Cerebellar cortex (tissue), 1 donor: Measurements from ENCODE around the gene CXCL14.
"Not testable (repeated sequence)": the region's sequence is repeated elsewhere in the genome, so short reads cannot be mapped to it uniquely, and the experiment has no call there.

Experiments
- DNase-seq: peaks from one replicate; pipeline ENCODE4 v3.0.0-alpha.2; 2015; ENCODE audit warnings: low spot score

Gene CXCL14

DNA sequence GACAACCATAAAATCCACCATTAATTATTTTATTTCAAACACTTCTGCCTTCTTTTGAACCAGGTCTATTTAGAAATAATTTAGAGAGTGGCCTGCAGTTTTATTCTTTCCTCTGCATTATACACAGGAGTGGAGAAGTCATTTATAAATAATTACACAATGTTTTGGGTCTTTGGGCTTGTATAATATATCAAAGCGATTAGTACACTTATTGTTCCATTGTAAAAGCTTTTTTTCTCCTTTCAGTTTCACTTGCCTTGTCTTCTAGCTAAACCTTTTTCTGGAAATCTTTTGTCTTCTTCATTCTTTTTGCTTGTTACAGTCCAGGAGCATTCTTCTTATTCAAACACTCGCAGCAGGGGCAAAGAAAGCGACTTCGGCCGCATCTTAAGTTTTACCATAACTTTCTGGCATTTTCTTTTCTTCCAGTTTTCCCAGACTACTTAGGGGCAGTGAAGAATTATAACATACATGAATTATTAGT lies 35.7 kb downstream of the CXCL14 start:
- DNase-seq, result no peak

DNA sequence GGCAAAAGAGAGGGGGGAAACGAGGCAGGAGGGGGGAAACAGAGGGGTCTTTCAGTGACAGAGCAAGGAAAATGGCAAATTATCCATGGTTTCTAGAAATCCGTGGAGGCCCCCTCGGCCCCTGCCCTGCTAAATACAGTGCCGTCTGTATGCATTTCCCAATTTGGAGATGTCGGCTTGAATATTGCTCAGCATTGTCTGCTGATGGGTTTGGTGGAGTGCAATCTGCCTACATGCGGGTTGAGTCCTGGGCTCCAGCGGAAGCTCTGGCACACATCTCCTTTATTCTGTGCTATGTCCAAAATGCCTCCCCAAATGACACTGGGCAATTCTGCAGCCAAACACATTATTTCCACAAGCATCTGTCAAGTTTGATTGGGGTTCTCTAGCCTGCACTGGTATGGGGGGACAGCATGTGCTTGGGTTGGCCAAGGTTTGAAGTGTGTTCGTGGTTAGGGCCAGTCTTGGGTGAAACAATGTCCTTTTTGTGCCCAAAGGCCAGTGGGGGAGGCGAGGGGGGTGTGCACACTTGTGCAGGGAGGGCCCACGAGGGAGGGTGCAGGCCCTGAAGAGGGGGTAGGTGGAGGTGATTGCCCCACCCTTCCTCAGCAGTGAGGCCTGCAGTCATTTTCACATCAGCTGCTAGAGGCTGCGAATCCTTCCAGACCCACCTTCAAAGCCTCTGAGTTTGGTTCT lies 36.8 kb downstream of the CXCL14 start:
- no peak for DNase-seq

GRCh38 chr5:135539430-135540005 lies 39.3 kb downstream of the CXCL14 start:
- DNase-seq, result no peak

GRCh38 chr5:135538261-135538660 lies 40.5 kb downstream of the CXCL14 start:
- no peak for DNase-seq

DNA sequence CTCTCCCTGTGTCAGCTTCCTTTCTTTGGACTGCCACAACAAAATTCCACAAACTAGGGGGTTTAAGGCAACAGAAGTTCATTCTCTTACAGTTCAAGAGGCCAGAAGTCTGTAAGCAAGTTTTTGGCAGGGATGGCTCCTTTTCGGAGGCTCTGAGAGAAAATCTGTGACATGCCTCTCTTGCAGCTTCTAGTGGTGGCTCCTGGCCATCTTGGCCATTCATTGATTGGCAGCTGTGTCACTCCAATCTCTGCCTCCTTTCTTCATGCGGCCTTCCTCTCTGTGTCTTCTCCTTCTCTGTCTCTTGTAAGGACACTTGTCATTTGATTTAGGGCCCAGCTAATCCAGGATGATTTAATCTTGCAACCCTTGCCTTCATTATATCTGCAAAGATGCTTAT lies 41.0 kb downstream of the CXCL14 start:
- DNase-seq, result no peak

DNA sequence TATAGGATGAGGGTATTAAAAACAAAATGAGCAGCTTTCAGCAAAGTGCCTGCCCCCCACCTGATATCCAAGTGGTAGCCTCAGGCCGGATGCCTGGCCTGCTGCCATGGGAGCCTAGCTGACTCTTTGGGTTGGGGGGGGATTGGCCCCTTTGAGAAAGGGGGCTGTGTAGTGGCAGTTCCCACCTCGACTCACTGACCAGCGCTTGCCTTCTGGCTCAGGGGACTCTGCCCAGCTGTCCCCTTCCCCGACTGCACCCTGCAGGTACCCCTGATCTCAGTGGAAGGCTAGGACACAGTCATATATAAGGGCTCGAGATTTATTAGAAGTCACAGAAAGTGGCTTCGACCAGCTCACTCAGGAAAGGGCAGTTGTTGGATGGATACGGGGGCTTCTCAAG lies 41.5 kb downstream of the CXCL14 start:
- DNase-seq, result no peak

DNA sequence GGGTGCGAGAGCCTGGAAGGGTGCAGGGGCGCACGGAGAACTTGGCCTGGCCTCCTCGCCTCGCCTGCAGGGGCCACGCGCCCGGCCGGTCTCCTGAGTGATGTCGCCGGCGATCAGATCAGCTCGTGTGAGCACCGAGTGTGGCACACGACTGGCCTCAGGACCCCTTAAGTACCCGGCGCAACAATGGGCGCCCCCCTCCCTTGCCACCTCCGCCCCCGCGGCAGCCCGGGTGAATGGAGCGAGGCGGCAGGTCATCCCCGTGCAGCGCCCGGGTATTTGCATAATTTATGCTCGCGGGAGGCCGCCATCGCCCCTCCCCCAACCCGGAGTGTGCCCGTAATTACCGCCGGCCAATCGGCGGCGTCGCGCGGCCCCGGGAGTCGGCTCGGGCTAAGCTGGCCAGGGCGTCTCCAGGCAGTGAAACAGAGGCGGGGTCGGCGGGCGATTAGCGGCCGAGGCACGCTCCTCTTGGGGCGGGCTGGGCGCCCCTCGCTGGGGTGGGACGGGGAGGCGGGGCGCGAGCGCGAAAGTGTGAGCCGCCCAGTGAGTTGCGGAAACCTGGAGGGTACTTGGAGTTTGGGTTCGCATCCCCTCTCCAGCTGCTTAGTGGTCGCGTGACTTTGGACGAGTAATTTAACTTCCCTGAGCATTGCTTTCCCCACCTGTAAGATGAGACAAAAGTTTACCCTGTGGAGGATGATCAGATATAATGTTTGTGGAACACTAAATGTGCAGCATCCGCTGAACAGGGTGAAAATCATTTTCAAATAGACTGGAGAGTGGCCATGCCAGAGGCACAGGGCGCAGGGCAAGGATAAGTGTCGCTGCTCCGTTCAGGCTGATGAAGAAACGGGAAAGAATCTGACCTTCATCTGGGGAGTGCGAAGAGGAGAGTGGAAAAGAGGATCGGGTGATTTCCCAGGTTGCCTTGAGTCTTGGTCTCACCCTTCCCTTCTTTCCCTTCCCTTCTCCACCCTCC lies 42.7 kb downstream of the CXCL14 start, which contains the start of gene NEUROG1:
Gene NEUROG1, minus strand, starts transcription at position 145 of the 982 bp plus-strand sequence. CDS start 274 bp downstream, outside the sequence.
- no peak for DNase-seq

GRCh38 chr5:135535420-135535819 lies 43.4 kb downstream of the CXCL14 start:
- DNase-seq, result no peak

DNA sequence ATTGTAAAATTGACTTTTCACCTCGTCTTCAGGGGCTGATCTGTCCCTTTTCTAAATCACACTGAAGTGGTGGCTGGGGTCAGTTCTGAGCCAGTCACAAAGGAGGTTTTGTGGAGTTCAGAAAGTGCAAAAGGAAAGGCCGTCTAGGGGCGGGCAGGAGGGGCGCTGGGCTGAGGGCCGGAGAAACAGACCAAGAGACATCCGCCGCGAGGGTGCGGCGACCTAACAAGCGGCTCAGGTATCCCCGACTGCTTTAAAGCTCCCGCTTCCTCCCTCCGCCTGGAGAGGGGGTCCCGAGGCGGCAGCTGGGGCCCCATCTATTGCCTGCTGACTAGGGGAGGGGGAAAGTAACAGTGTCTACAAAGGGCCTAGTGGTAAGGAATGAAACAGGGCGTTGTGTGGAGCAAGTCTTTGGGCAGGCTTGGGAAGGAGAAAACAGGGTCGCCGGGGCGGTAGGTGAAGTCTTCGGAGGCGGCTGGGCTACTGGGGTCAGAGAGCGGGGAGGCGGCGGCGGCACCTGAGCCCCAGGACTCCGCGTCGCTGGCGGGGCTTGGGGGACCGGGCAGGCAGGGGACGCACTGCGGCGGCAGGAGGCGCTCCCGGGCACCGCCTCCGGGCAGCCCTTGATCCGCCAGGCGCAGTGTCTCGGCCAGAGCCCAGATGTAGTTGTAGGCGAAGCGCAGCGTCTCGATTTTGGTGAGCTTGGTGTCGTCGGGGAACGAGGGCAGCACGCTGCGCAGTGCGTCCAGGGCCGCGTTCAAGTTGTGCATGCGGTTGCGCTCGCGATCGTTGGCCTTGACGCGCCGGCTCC lies 44.0 kb downstream of the CXCL14 start:
- no peak for DNase-seq

GRCh38 chr5:135533794-135534193 lies 45.0 kb downstream of the CXCL14 start:
- no peak for DNase-seq

GRCh38 chr5:135533334-135533733 lies 45.5 kb downstream of the CXCL14 start:
- no peak for DNase-seq

DNA sequence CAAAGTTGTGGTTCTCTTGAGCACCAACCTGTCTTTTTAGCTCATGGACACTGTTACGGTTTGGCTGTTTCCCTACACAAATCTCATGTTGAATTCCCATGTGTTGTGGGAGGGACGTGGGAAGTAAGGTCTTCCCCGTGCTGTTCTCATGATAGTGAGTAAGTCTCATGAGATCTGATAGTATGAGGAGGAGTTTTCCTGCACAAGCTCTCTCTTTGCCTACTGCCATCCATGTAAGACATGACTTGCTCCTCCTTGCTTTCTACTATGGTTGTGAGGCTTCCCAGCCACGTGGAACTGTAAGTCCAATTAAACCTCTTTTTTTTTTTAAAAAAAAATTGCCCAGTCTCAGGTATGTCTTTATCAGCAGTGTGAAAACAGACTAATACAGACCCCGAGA lies 49.2 kb downstream of the CXCL14 start:
- not testable (repeated sequence) for DNase-seq

DNA sequence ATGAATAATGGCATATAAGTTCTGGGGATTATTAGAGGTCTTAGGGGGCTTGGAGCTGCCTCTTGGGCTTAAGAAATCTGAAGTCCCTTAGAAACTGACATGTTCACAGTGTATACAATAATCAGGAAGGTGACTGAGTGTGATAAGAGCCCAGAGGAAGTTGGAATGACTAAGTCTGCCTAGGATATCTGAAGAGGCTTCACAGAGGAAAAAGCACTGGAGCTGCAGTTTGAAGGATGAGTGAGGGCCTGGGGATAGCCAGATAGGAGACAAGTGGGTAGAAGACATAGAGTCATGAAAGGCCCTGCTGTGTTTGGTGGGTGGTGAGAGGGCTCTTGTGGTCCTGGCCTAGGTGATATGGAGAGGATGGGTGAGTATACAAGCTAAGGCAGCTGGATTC lies 51.9 kb downstream of the CXCL14 start:
- DNase-seq, result no peak

GRCh38 chr5:135521964-135522363 lies 56.8 kb downstream of the CXCL14 start:
- DNase-seq, result no peak
